Limb (tissue), 2 donors: ENCODE results near the gene DENND5A.
A peak's percentile ranks its signal among the peaks of the same experiment; 100 is the strongest.
"Not testable (repeated sequence)": the region's sequence is repeated elsewhere in the genome, so short reads cannot be mapped to it uniquely, and the experiment has no call there.

Experiments
- DNase-seq, 2 donors: peaks; one replicate each; pipeline ENCODE4 v3.0.0-alpha.2; 2016; ENCODE audit errors: extremely low spot score in 2 of 2

The DENND5A gene

GRCh38 chr11:9099617-9100016 lies 165.5 kb downstream of the DENND5A start:
- DNase-seq = no peak

GRCh38 chr11:9098455-9098854 lies 166.7 kb downstream of the DENND5A start:
- not testable (repeated sequence) for DNase-seq

GRCh38 chr11:9097186-9097943 lies 167.8 kb downstream of the DENND5A start:
- not testable (repeated sequence) for DNase-seq

- no peak for DNase-seq
Measured at GRCh38 chr11:9096427-9096826, 168.7 kb downstream of the DENND5A start.

GRCh38 chr11:9095421-9095820 lies 169.7 kb downstream of the DENND5A start:
- DNase-seq = no peak

GRCh38 chr11:9094420-9094819 lies 170.7 kb downstream of the DENND5A start:
- DNase-seq = no peak

- DNase-seq = no peak
Measured at GRCh38 chr11:9092853-9093778, 172.0 kb downstream of the DENND5A start.

GRCh38 chr11:9092072-9092471 lies 173.1 kb downstream of the DENND5A start:
- DNase-seq = no peak

GRCh38 chr11:9091044-9091922 lies 173.9 kb downstream of the DENND5A start, which contains the start of gene SCUBE2:
Gene SCUBE2, minus strand, starts transcription at chr11:9091599. Its CDS starts 71 bp downstream, at chr11:9091528.
- peak in 1 of 2 donors; percentile 58 for DNase-seq

- DNase-seq = no peak
Measured at GRCh38 chr11:9090488-9091043, 174.6 kb downstream of the DENND5A start.

- no peak for DNase-seq
Measured at GRCh38 chr11:9089636-9090035, 175.5 kb downstream of the DENND5A start.

GRCh38 chr11:9089061-9089460 lies 176.1 kb downstream of the DENND5A start:
- DNase-seq = no peak
